Renal pelvis (tissue), 4 donors: ENCODE measurements around the gene MRPS21. TPM values are rescaled to one million over a fixed set of nuclear protein-coding genes. Genes with fewer than 3 reads are reported as not detected.

Experiments
- DNase-seq: peaks from one replicate; pipeline ENCODE4 v3.0.0-alpha.2; 2013
- polyA plus RNA-seq, 3 donors: library from polyadenylated mRNA; unstranded; fragments of 120-200 nt; gene quantifications; one replicate each; pipeline ENCODE4 v1.2.1, GENCODE V29; 2013; ENCODE audit not compliant: insufficient read length in 3 of 3

The MRPS21 gene
- polyA plus RNA-seq, 3 donors = 75.9 to 92.9 (median 83.2) TPM

DNA sequence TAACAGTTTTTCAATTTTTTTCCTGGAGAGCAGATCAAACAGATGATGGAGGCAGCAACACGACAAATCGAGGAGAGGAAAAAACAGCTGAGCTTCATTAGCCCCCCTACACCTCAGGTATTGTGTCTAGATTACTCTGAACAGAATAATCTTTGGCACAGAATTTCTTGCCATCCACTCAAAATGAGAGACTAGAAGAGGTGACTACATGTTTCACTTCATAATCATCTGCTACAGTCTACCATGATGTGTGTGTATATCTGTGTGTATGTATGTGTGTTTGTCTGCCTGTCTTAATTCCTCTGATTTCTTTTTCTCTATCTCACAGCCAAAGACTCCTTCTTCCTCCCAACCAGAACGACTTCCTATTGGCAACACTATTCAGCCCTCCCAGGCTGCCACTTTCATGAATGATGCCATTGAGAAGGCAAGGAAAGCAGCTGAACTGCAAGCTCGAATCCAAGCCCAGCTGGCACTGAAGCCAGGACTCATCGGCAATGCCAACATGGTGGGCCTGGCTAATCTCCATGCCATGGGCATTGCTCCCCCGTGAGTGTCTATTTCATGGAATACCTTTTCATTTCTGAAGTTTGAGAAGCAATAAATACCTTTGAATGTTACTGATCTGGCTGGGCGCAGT, 39.1 kb downstream of the MRPS21 start:
- no peak for DNase-seq

DNA sequence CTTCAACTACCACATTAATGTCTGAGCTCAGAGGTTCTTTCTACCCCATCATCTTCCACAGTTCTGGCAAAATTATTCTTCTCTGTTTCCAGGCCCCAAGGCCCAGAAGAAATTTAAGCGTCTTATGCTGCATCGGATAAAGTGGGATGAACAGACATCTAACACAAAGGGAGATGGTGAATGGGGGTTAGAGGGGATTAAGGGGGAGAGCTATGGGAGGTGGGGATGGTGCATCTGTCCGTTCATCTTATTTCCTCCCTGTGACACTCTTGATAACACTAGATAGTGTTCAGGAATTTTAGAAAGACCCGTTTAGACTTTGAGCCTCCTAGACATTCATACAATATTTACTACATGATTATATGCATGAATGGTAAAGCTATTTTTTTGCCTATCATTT, 52.7 kb downstream of the MRPS21 start:
- DNase-seq = no peak

DNA sequence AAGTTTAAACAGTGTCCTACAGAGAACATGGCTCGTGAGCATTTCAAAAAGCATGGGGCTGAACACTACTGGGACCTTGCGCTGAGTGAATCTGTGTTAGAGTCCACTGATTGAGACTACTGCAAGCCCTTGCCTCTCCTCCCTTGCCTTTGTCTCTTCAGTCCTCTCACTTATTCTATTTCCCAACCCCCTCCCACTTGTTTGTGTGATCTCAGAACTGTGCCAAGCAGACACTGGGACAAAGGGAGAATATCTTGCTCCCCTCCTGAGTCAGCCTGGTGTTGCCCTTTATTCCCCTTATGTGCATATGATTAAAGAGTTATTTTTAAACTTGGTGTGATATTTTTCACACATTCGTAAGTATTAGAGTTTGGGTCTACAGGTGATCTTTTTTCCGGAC, 59.2 kb downstream of the MRPS21 start:
- no peak for DNase-seq

Other genes starting within 250 kb of the MRPS21 start
- 10 to 100 TPM; 62.5 to 77.8 (median 66.7) TPM for gene VPS45, start 226.1 kb upstream of the MRPS21 start, polyA plus RNA-seq
- gene PLEKHO1, start 143.9 kb upstream of the MRPS21 start, polyA plus RNA-seq = 10 to 100 TPM; 45.4 to 59.3 (median 59.0) TPM
- gene ANP32E, start 57.7 kb upstream of the MRPS21 start, polyA plus RNA-seq = 100 to 1,000 TPM; 112 to 136 (median 132) TPM
- 1 to 10 TPM; 6.6 to 6.8 (median 6.6) TPM for gene CA14, start 36.1 kb upstream of the MRPS21 start, polyA plus RNA-seq
- 100 to 1,000 TPM; 191 to 203 (median 199) TPM for gene APH1A, start 24.8 kb upstream of the MRPS21 start, polyA plus RNA-seq
- 10 to 100 TPM; 35.8 to 47.1 (median 45.3) TPM for gene C1orf54, start 21.1 kb upstream of the MRPS21 start, polyA plus RNA-seq
- 1 to 10 TPM; 7.6 to 9.0 (median 8.5) TPM for gene CIART, start 11.3 kb upstream of the MRPS21 start, polyA plus RNA-seq
- 100 to 1,000 TPM in 2 of 3 donors, 10 to 100 TPM in 1; 58.3 to 114 (median 107) TPM for gene PRPF3, start 27.7 kb downstream of the MRPS21 start, polyA plus RNA-seq
- gene RPRD2, start 70.3 kb downstream of the MRPS21 start, polyA plus RNA-seq = 10 to 100 TPM; 48.9 to 57.3 (median 56.5) TPM
- 10 to 100 TPM; 19.5 to 34.3 (median 30.1) TPM for gene TARS2, start 193.6 kb downstream of the MRPS21 start, polyA plus RNA-seq
- gene ECM1, start 214.2 kb downstream of the MRPS21 start, polyA plus RNA-seq = 10 to 100 TPM; 13.0 to 15.0 (median 13.9) TPM
- gene FALEC, start 221.9 kb downstream of the MRPS21 start, polyA plus RNA-seq = under 1 TPM; 0.36 to 0.83 (median 0.52) TPM